ENCODE data around the gene PRR4.

DNA sequence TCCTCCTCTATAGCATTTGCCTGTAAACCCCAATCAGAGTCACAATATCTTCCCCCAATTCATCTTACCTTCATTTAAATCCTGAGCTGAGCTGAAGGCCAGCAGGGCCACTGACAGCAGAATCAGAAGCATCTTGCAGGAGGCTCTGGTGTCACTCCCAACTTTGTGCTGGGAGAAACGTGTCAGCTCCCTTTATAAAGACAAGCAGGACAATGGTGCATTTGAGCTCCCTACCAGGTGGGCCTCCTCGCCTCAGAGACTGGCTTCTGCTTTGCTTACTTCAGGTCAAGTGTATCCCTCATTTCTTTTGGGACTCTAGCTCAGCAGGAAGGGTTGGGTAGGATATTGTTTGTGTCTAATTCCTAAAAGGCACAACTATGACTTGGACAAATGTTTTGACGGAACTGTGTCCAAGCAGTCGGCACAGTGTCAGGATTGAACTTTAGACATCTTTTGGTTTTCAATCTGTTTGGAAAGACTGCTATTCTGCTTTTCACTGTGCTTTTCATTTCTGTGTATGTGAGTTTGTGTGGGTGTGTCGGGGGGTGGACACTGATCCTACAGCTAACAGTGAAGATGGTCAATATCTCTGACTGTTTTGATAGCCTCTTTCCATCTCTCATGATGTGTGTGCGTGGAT, 34.9 kb upstream of the PRR4 start, which contains the start of gene PRH1:
- TF ChIP-seq, protein P1, sequence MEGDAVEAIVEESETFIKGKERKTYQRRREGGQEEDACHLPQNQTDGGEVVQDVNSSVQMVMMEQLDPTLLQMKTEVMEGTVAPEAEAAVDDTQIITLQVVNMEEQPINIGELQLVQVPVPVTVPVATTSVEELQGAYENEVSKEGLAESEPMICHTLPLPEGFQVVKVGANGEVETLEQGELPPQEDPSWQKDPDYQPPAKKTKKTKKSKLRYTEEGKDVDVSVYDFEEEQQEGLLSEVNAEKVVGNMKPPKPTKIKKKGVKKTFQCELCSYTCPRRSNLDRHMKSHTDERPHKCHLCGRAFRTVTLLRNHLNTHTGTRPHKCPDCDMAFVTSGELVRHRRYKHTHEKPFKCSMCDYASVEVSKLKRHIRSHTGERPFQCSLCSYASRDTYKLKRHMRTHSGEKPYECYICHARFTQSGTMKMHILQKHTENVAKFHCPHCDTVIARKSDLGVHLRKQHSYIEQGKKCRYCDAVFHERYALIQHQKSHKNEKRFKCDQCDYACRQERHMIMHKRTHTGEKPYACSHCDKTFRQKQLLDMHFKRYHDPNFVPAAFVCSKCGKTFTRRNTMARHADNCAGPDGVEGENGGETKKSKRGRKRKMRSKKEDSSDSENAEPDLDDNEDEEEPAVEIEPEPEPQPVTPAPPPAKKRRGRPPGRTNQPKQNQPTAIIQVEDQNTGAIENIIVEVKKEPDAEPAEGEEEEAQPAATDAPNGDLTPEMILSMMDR (IDR thresholded peaks at IDR 0.05; ENCODE audit: low read depth, low read length): no peak
- no peak for TF ChIP-seq EZH2phosphoT487 (IDR thresholded peaks at IDR 0.05; ENCODE audit: low read depth)
